Natural killer cell (primary cell): ENCODE measurements around the gene FUOM. TPM values are rescaled to one million over a fixed set of nuclear protein-coding genes. Genes with fewer than 3 reads are reported as not detected.

Source experiments
- ATAC-seq, 3 donors: fragments of 150-1000 bp in 2 of 3; fragments of 200-7000 bp in 1 of 3; cut with Tn5 transposase; 1 replicate in 1 of 3; 2 replicates in 2 of 3; pipeline ENCODE4 v1.10.0; 2021; ENCODE audit warnings: mild to moderate bottlenecking in 2 of 3, moderate library complexity in 2 of 3
- DNase-seq, 2 donors: peaks; one replicate each; pipeline versions ENCODE4 v3.0.0 to v3.0.0-alpha.2; 2013 to 2021; ENCODE audit warnings: mixed read lengths in 1 of 2
- H3K27ac ChIP-seq: one replicate; pipeline ENCODE4 v1.5.1; 2013; ENCODE audit warnings: mild to moderate bottlenecking, low read length
- H3K27me3 ChIP-seq: one replicate; pipeline ENCODE4 v1.6.1; 2013; ENCODE audit warnings: low read length; ENCODE audit not compliant: control insufficient read depth, insufficient read depth
- H3K36me3 ChIP-seq: one replicate; pipeline ENCODE4 v1.6.1; 2013; ENCODE audit warnings: low read length; ENCODE audit not compliant: control insufficient read depth, insufficient read depth
- H3K4me1 ChIP-seq: one replicate; pipeline ENCODE4 v1.6.1; 2013; ENCODE audit warnings: low read length; ENCODE audit not compliant: control insufficient read depth, insufficient read depth
- H3K4me3 ChIP-seq: one replicate; pipeline ENCODE4 v1.5.1; 2013; ENCODE audit warnings: low read length
- H3K9me3 ChIP-seq: one replicate; pipeline ENCODE4 v1.6.1; 2013; ENCODE audit warnings: low read length; ENCODE audit not compliant: control insufficient read depth, insufficient read depth
- H3K27ac Mint-ChIP-seq, 2 donors: one replicate each; pipeline ENCODE4 v1.8.0; 2022; ENCODE audit warnings: mild to moderate bottlenecking in 2 of 2, mixed read lengths in 2 of 2, moderate library complexity in 1 of 2
- H3K27me3 Mint-ChIP-seq, 2 donors: one replicate each; pipeline ENCODE4 v1.8.0; 2022; ENCODE audit warnings: low read depth in 2 of 2, mixed read lengths in 2 of 2
- H3K36me3 Mint-ChIP-seq: one replicate; pipeline ENCODE4 v1.8.0; 2022; ENCODE audit warnings: mixed read lengths
- H3K4me1 Mint-ChIP-seq, 2 donors: one replicate each; pipeline ENCODE4 v1.8.0; 2022; ENCODE audit warnings: mixed read lengths in 2 of 2
- H3K4me3 Mint-ChIP-seq: one replicate; pipeline ENCODE4 v1.8.0; 2022; ENCODE audit warnings: mild to moderate bottlenecking, moderate library complexity, mixed read lengths
- H3K9me3 Mint-ChIP-seq, 2 donors: one replicate each; pipeline ENCODE4 v1.8.0; 2022; ENCODE audit warnings: mixed read lengths in 2 of 2
- WGBS: methylation state at CpG from one replicate; pipeline ENCODE4 v1.1.7; 2013; ENCODE audit warnings: missing lambda C conversion rate; ENCODE audit not compliant: insufficient coverage; 5-methylcytosine and 5-hydroxymethylcytosine counted together
- intact Hi-C: fragments of 100-400 bp; cut with micrococcal nuclease; formaldehyde crosslinking; loops from one replicate; pipeline ENCODE4 v1.14.2; 2022
- total RNA-seq, 4 donors: library from RNA; stranded (reverse); fragments of 120-200 nt in 1 of 4; gene quantifications; one replicate each; pipeline versions ENCODE4 v1.2.3 to v1.2.4, GENCODE V29; 2013 to 2022
- TF ChIP-seq, protein P1 (sequence below): fragments of 200-600 bp; IDR thresholded peaks from one replicate; pipeline ENCODE4 v1.8.0; 2022; ENCODE audit warnings: antibody characterized with exemption

The FUOM gene, protein sequence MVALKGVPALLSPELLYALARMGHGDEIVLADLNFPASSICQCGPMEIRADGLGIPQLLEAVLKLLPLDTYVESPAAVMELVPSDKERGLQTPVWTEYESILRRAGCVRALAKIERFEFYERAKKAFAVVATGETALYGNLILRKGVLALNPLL
- 1 to 10 TPM; 7.6 to 9.5 (median 7.9) TPM for total RNA-seq
- total RNA-seq (2013), result 11.5 TPM

DNA sequence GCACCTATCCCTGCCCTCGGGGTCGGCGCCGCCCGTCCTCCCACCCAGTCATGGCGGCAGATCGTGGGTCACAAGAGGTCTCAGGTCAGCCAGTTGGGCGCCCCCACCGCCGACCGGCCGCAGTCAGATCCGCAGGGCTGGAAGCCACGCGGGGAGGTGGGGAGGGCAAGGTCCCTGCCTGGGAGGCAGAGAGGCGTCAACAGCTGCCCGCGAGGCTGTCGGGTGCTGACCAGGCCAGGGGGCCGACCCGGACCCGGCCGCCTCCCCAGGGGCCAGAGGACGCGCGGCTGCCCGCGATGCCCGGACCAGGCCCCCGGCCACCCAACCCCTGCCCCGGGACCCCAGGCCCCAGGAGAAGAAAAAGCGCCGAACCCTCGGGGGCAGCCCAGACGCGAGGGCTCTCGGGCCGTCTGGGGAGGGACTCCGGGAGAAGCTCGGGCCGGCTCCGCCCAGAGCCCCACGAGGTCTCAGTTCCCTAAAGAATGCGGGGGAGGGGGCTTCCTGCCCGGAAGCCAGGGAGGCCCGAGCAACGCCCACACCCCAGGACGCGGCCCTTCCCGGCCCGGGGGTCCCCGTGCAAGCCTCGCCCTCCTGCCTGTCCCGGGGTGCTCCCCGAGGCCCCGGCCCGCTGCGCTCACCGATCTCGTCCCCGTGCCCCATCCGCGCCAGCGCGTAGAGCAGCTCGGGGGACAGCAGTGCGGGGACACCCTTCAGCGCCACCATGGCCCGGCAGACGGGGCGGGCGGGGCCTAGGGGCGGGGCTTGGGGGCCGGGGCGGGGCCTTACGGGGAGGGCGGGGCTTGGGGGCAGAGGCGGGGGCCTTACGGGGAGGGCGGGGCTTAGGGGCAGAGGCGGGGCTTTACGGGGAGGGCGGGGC, at the start of gene FUOM:
FUOM (minus strand) TSS at position 735 of the 877 bp plus-strand sequence; CDS start at position 723, 12 bp downstream.
- Mint-ChIP-seq H3K4me1 (no peaks in the 10 kb centered on the region), H3K36me3 (no peaks in the 10 kb centered on the region), H3K4me3 (peak within 1 kb of the TSS; percentile 76), H3K9me3 (no peaks in the 10 kb centered on the region), H3K27ac (no peak within 1 kb of the TSS), H3K27me3 (no peaks in the 10 kb centered on the region)
- intact Hi-C loops, result loop anchor here (1.0 kb wide), 1 partner anchor 37 kb away; the partner anchor contains the start of gene MTG1
- WGBS, result under 1% methylated on average over 78 of the region's 83 CpGs
- Histone ChIP-seq H3K27me3 (no peaks in the 10 kb centered on the region), H3K9me3 (no peaks in the 10 kb centered on the region), H3K4me3 (peak within 1 kb of the TSS; percentile 52), H3K27ac (no peak within 1 kb of the TSS), H3K4me1 (peaks cover 10% of the 10 kb centered on the region), H3K36me3 (no peaks in the 10 kb centered on the region)
- ATAC-seq, result peak; percentile 91 to 95 (median 92)
- DNase-seq, result peak; percentile 61 to 83
- TF ChIP-seq, protein P1, sequence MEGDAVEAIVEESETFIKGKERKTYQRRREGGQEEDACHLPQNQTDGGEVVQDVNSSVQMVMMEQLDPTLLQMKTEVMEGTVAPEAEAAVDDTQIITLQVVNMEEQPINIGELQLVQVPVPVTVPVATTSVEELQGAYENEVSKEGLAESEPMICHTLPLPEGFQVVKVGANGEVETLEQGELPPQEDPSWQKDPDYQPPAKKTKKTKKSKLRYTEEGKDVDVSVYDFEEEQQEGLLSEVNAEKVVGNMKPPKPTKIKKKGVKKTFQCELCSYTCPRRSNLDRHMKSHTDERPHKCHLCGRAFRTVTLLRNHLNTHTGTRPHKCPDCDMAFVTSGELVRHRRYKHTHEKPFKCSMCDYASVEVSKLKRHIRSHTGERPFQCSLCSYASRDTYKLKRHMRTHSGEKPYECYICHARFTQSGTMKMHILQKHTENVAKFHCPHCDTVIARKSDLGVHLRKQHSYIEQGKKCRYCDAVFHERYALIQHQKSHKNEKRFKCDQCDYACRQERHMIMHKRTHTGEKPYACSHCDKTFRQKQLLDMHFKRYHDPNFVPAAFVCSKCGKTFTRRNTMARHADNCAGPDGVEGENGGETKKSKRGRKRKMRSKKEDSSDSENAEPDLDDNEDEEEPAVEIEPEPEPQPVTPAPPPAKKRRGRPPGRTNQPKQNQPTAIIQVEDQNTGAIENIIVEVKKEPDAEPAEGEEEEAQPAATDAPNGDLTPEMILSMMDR, result no peak

DNA sequence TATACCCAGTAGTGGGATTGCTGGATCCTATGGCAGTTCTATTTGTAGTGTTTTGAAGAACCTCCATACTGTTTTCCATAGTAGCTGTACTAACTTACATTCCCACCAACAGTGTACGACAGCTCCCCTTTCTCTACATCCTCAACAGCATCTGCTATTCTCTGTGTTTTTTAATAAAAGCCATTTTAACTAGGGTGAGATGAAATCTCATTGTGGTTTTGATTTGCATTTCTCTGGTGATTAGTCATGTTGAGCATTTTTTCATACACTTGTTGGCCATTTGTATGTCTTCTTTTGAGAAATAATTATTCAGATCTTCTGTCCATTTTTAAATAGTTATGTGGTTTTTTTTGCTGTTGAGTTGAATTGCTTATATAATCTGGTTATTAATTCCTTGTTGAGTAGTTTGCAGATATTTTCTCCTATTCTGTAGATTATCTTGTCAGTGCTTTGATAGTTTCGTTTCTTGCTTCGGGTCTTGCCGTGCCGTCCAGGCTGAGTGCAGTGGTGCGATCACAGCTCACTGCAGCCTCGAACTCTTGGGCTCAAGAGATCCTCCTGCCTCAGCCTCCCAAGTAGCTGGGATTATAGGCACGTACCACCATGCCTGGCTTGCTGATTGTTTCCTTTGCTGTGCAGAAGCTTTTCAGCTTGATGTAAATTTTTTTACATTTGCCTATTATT, 48.2 kb upstream of the FUOM start:
- peaks cover 11% of the 10 kb centered on the region for H3K4me1 ChIP-seq
- no peaks in the 10 kb centered on the region for H3K9me3 ChIP-seq
- peak overlapping the region in 1 of 2 donors; percentile 51 for H3K27ac Mint-ChIP-seq
- H3K4me3 ChIP-seq, result no peak overlapping the region
- no peak overlapping the region for H3K4me3 Mint-ChIP-seq
- ATAC-seq, result no peak
- H3K9me3 Mint-ChIP-seq, result peaks cover 0 to 2% of the 10 kb centered on the region in 2 donors
- no peak overlapping the region for H3K27ac ChIP-seq
- H3K27me3 ChIP-seq, result no peaks in the 10 kb centered on the region
- H3K27me3 Mint-ChIP-seq, result no peaks in the 10 kb centered on the region
- intact Hi-C loops, result no loop called here
- H3K4me1 Mint-ChIP-seq, result peaks cover 47 to 51% of the 10 kb centered on the region in 2 donors
- DNase-seq, result no peak
- H3K36me3 ChIP-seq, result peaks cover 29% of the 10 kb centered on the region
- TF ChIP-seq, protein P1, result no peak
- WGBS, result 82% methylated on average over 6 of the region's 8 CpGs
- H3K36me3 Mint-ChIP-seq, result peaks cover 42% of the 10 kb centered on the region

DNA sequence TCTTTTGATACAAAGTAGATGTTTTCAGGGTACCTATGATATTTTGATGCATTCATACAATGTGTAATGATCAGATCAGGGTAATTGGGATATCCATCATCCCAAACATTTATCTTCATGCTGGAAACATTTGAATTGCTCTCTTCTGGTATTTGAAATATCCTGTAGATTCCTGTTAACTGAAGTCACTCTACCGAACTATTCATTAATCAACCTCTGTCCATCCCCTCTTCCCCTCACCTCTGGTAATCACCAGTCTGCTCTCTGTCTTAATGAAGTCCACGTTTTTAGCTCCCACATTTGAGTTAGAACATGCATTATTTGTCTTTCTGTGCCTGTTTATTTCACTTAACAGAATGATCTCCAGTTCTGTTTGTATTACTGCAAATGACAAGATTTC, 47.5 kb upstream of the FUOM start:
- intact Hi-C loops, result no loop called here
- Mint-ChIP-seq H3K36me3 (peaks cover 37% of the 10 kb centered on the region), H3K27ac (peak overlapping the region in 1 of 2 donors; percentile 51), H3K27me3 (no peaks in the 10 kb centered on the region), H3K4me3 (no peak overlapping the region), H3K4me1 (peaks cover 53 to 57% of the 10 kb centered on the region in 2 donors), H3K9me3 (no peaks in the 10 kb centered on the region)
- H3K9me3 ChIP-seq, result no peaks in the 10 kb centered on the region
- TF ChIP-seq, protein P1, result no peak
- peaks cover 22% of the 10 kb centered on the region for H3K36me3 ChIP-seq
- H3K4me3 ChIP-seq, result no peak overlapping the region
- WGBS, result 85% methylated on average over 2 of the region's 2 CpGs
- H3K4me1 ChIP-seq, result peaks cover 18% of the 10 kb centered on the region
- H3K27ac ChIP-seq, result no peak overlapping the region
- ATAC-seq (no peak), DNase-seq (no peak)
- H3K27me3 ChIP-seq, result no peaks in the 10 kb centered on the region
